Gastroesophageal sphincter (tissue), 3 donors: ENCODE measurements around the gene PDE6A.

ENCODE experiments used
- CTCF ChIP-seq, 4 experiments: fragments of 200-600 bp in 2 of 4; fragments of 450-650 bp in 2 of 4; sonication (generic) in 1 of 4; IDR thresholded peaks; one replicate each; pipeline ENCODE4 v1.5.1; 2017 to 2019; ENCODE audit warnings: antibody characterized with exemption in 4 of 4, mild to moderate bottlenecking in 2 of 4, moderate library complexity in 2 of 4
- EP300 ChIP-seq: sonication (generic); formaldehyde crosslinking; IDR thresholded peaks from one replicate; pipeline ENCODE4 v1.6.1; 2017; ENCODE audit warnings: antibody characterized with exemption, mild to moderate bottlenecking
- POLR2A ChIP-seq, 2 donors: fragments of 450-650 bp; IDR thresholded peaks; one replicate each; pipeline ENCODE4 v1.6.1; 2017; ENCODE audit warnings: antibody characterized with exemption in 2 of 2, mild to moderate bottlenecking in 2 of 2, moderate library complexity in 1 of 2
- POLR2AphosphoS5 ChIP-seq: sonication (generic); formaldehyde crosslinking; IDR thresholded peaks from one replicate; pipeline ENCODE4 v1.6.1; 2017; ENCODE audit warnings: antibody characterized with exemption

- TF ChIP-seq CTCF (IDR thresholded peaks at IDR 0.05), result no peak
- TF ChIP-seq POLR2A (IDR thresholded peaks at IDR 0.05), result no peak
- no peak for TF ChIP-seq POLR2AphosphoS5
- TF ChIP-seq EP300, result no peak
Measured at GRCh38 chr5:149951138-149951749, 6.7 kb upstream of the PDE6A start.
